OCI-LY3 (cell line): Measurements from ENCODE around the gene MCC.
A peak's percentile ranks its signal among the peaks of the same experiment; 100 is the strongest.

Experiments
- H2AFZ ChIP-seq: fragments of 200-600, 300-600 bp; shearing (Covaris generic); 2 replicates; pipeline ENCODE4 v1.6.0; 2014; ENCODE audit warnings: antibody characterized with exemption, low read depth, low read length
- H3K27ac ChIP-seq: fragments of 200-600, 300-600 bp; sonication (generic); 2 replicates; pipeline ENCODE4 v1.5.1; 2014; ENCODE audit warnings: mild to moderate bottlenecking, low read length, moderate library complexity, mixed read lengths
- H3K27me3 ChIP-seq: fragments of 200-600, 300-600 bp; sonication (generic); 2 replicates; pipeline ENCODE4 v1.6.1; 2014; ENCODE audit warnings: low read depth, low read length, mixed read lengths
- H3K36me3 ChIP-seq: fragments of 200-600, 300-600 bp; sonication (generic); replicated peaks from 2 replicates; pipeline ENCODE3; 2014; ENCODE audit warnings: low read depth, low read length, mixed read lengths
- H3K4me1 ChIP-seq: fragments of 300-600, 200-600 bp; sonication (generic); 2 replicates; pipeline ENCODE4 v1.6.1; 2014; ENCODE audit warnings: low read length, mixed read lengths
- H3K4me2 ChIP-seq: fragments of 200-600, 300-600 bp; sonication (generic); 2 replicates; pipeline ENCODE4 v1.6.1; 2014; ENCODE audit warnings: low read length, mixed read lengths
- H3K4me3 ChIP-seq: fragments of 300-600, 200-600 bp; sonication (generic); 2 replicates; pipeline ENCODE4 v1.5.1; 2014; ENCODE audit warnings: antibody characterized with exemption, mild to moderate bottlenecking, low read length, moderate library complexity
- H3K79me2 ChIP-seq: fragments of 300-600, 200-600 bp; shearing (Covaris generic); 2 replicates; pipeline ENCODE4 v1.6.1; 2014; ENCODE audit warnings: mild to moderate bottlenecking, low read length, mixed read lengths
- H3K9ac ChIP-seq: fragments of 300-600, 200-600 bp; shearing (Covaris generic); 2 replicates; pipeline ENCODE4 v1.6.0; 2014; ENCODE audit warnings: mild to moderate bottlenecking, low read length, moderate library complexity
- H3K9me3 ChIP-seq: fragments of 200-600, 300-600 bp; shearing (Covaris generic); 2 replicates; pipeline ENCODE4 v1.6.1; 2014; ENCODE audit warnings: low read length, mixed read lengths; ENCODE audit not compliant: insufficient read depth
- H4K20me1 ChIP-seq: fragments of 200-600, 300-600 bp; sonication (generic); 2 replicates; pipeline ENCODE4 v1.6.1; 2016; ENCODE audit warnings: low read length, mixed read lengths; ENCODE audit not compliant: insufficient read depth
- EZH2phosphoT487 ChIP-seq: fragments of 200-600 bp; shearing (Covaris generic); IDR thresholded peaks from 2 replicates; pipeline ENCODE4 v1.6.1; 2018; ENCODE audit warnings: antibody characterized with exemption, mixed run types, low read depth
- TF ChIP-seq, protein P1 (sequence below): fragments of 200-600, 300-600 bp; sonication (generic); IDR thresholded peaks from 2 replicates; pipeline ENCODE4 v1.5.1; 2014; ENCODE audit warnings: antibody characterized with exemption, low read length, low read depth

The MCC gene

DNA sequence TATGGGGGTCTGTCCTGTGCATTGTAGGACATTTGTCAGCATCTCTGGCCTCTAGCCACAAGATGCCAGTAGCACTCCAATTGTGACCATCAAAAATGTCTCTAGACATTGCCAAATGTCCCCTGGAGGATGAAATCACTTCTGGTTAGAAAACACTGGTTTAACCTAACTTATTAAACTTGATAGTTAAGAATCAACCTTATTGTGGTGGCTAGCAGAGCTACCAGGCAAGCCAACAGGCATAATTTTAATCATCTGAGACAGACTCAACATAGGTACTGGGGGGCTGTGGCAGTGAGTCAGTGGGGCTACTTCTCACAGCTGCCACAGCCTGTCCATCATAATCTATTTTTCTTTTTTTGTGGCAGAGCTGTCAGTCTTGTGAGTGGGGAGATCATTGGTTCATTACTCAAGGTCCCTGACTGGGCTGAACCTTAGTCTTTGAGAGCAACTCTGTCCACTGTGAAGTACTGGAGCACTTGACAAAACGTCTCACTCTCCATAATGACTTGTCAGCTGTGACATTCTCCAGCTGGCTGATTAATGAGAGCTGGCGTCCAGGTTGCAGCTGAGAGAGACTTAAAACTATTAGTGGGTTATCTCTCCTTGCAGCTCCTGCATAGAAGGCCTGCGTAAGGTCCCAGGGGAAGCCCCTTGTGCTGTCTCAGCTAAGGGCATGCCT lies 403.7 kb downstream of the MCC start:
- Histone ChIP-seq H3K9ac (no peak overlapping the region), H3K36me3 (no peaks in the 10 kb centered on the region), H3K27ac (no peak overlapping the region), H2AFZ (no peak overlapping the region), H4K20me1 (no peaks in the 10 kb centered on the region), H3K79me2 (no peaks in the 10 kb centered on the region), H3K4me3 (no peak overlapping the region), H3K9me3 (no peaks in the 10 kb centered on the region), H3K4me2 (no peak overlapping the region), H3K27me3 (no peaks in the 10 kb centered on the region), H3K4me1 (no peaks in the 10 kb centered on the region)
- no peak for TF ChIP-seq EZH2phosphoT487
- TF ChIP-seq, protein P1, sequence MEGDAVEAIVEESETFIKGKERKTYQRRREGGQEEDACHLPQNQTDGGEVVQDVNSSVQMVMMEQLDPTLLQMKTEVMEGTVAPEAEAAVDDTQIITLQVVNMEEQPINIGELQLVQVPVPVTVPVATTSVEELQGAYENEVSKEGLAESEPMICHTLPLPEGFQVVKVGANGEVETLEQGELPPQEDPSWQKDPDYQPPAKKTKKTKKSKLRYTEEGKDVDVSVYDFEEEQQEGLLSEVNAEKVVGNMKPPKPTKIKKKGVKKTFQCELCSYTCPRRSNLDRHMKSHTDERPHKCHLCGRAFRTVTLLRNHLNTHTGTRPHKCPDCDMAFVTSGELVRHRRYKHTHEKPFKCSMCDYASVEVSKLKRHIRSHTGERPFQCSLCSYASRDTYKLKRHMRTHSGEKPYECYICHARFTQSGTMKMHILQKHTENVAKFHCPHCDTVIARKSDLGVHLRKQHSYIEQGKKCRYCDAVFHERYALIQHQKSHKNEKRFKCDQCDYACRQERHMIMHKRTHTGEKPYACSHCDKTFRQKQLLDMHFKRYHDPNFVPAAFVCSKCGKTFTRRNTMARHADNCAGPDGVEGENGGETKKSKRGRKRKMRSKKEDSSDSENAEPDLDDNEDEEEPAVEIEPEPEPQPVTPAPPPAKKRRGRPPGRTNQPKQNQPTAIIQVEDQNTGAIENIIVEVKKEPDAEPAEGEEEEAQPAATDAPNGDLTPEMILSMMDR, result 0 out of 2 replicates have a peak, but pooled peaks have one; percentile 14

DNA sequence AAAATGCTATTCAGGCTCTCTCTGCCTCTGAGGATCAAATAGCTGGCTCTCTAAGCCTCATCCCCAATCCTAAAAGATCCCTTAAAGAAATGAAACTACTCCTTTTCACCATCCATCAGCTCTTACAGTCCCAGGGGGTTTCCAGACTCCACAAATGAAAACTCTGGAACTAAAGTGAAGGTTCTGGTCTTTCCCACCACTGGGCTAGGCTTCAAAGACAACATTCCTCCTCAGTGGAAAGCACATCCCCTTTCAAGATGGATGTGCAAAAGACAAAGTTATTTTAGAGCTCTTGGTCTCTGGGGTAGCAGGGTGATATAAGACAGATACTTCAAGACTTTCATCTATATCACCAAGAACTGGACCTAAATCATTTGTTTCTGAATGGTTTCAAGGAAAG lies 404.8 kb downstream of the MCC start:
- H3K4me2 ChIP-seq, result no peak overlapping the region
- H3K27ac ChIP-seq, result no peak overlapping the region
- H3K36me3 ChIP-seq, result no peaks in the 10 kb centered on the region
- H2AFZ ChIP-seq, result no peak overlapping the region
- no peaks in the 10 kb centered on the region for H3K4me1 ChIP-seq
- no peak overlapping the region for H3K9ac ChIP-seq
- no peaks in the 10 kb centered on the region for H3K9me3 ChIP-seq
- no peak overlapping the region for H3K4me3 ChIP-seq
- TF ChIP-seq, protein P1, result no peak
- no peak for TF ChIP-seq EZH2phosphoT487
- no peaks in the 10 kb centered on the region for H3K27me3 ChIP-seq
- H3K79me2 ChIP-seq, result no peaks in the 10 kb centered on the region
- H4K20me1 ChIP-seq, result no peaks in the 10 kb centered on the region

DNA sequence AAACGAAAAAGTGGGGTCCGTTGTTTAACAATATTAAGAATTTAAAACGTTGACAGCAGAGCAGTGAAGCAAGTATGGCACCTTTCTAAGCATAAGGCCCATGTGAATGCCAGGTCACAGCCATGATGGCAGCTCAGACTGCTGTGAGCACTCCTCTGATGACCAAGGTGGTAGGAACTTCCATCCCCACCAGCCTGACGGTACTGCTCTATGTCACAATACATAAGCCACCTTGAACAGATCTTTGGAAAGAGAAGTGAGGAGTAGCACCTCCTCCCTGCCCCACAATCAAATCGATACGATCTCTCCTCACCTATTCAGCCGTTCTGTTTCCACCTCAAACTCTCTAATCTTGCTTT lies 405.7 kb downstream of the MCC start:
- no peak overlapping the region for H3K27ac ChIP-seq
- H2AFZ ChIP-seq, result no peak overlapping the region
- no peak for TF ChIP-seq EZH2phosphoT487
- TF ChIP-seq, protein P1, result no peak
- no peak overlapping the region for H3K9ac ChIP-seq
- H3K36me3 ChIP-seq, result no peaks in the 10 kb centered on the region
- H3K4me2 ChIP-seq, result no peak overlapping the region
- H3K4me1 ChIP-seq, result no peaks in the 10 kb centered on the region
- no peaks in the 10 kb centered on the region for H3K79me2 ChIP-seq
- no peaks in the 10 kb centered on the region for H3K27me3 ChIP-seq
- no peaks in the 10 kb centered on the region for H3K9me3 ChIP-seq
- no peaks in the 10 kb centered on the region for H4K20me1 ChIP-seq
- H3K4me3 ChIP-seq, result no peak overlapping the region

DNA sequence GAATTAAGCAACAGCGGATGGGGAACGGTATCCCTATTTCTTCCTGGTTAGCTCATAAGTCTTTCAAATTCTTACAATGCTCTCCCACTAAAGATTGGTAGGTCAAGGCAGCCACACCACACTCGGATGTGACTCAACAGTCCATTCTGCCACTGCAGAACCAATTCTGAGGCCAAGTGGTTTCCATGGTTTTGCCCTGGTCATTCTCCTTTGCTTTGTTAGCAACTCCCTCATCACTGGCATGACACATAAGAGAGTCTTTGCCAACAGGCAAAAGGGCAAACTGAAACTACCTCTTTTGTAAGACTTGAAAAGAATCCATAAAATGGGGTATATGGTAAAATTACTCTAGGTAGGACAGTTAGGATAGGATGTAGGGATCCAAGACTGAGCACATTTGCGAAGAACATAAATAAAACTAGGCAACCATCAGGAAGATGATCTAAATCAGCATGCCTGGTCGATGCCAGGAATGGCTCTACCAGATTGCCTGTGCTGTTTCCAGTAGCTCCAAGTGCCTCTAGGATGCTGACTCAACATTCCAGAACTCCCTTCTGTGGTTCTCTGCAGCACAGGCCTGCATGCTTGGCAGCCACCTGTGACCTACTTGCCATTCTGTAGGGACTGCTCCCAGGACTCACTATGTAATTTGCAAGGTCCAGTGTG lies 406.2 kb downstream of the MCC start:
- TF ChIP-seq, protein P1, result no peak
- no peak for TF ChIP-seq EZH2phosphoT487
- H3K9me3 ChIP-seq, result no peaks in the 10 kb centered on the region
- no peak overlapping the region for H3K4me3 ChIP-seq
- no peaks in the 10 kb centered on the region for H3K4me1 ChIP-seq
- H3K27me3 ChIP-seq, result no peaks in the 10 kb centered on the region
- no peak overlapping the region for H2AFZ ChIP-seq
- no peaks in the 10 kb centered on the region for H3K79me2 ChIP-seq
- H3K4me2 ChIP-seq, result no peak overlapping the region
- no peak overlapping the region for H3K27ac ChIP-seq
- no peak overlapping the region for H3K9ac ChIP-seq
- H3K36me3 ChIP-seq, result no peaks in the 10 kb centered on the region
- H4K20me1 ChIP-seq, result no peaks in the 10 kb centered on the region
